ENCODE results near the gene CEP70.

DNA sequence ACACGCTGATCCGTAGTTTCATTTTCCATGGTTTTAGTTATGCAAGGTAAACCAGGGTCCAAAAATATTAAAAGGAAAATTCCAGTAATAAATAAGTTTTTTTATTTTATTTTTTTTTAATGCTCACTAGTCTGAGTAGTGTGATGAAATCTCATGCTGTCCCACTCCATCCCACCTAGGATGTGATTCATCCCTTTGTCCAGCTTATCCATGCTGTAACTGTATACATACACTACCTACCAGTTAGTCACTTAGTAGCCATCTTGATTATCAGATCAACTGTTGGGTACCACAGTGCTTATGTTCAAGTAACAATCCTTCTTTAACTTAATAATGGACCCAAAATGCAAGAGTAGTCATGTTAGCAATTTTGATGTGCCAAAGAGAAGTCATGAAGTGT, 84.5 kb downstream of the CEP70 start:
- TF ChIP-seq EZH2 (IDR thresholded peaks at IDR 0.05; ENCODE audit: insufficient read depth, poor library complexity, severe bottlenecking) (no peak), EZH2phosphoT487 (IDR thresholded peaks at IDR 0.05; ENCODE audit: insufficient read depth, low read depth) (no peak)

Data from GM23248 (cell line).